Measurements from ENCODE around the gene PRSS35. TPM values are rescaled to one million over a fixed set of nuclear protein-coding genes. Genes with fewer than 3 reads are reported as not detected.

The PRSS35 gene
- polyA plus RNA-seq, 1 of the 3 experiments (the other 2 are of a cell fraction), result 0.36 TPM

GRCh38 chr6:83476971-83477370 is 35.4 kb upstream of the PRSS35 start:
- Histone ChIP-seq H4K20me1 (ENCODE audit: insufficient read depth) (no peaks in the 10 kb centered on the region), H3K9ac (no peak overlapping the region), H3K79me2 (ENCODE audit: insufficient read depth) (no peaks in the 10 kb centered on the region), H3K4me1 (ENCODE audit: control insufficient read depth in 1 of 2, insufficient read depth in 2 of 2, low read depth in 1 of 2, low read length in 1 of 2) (peaks cover 0 to 2% of the 10 kb centered on the region in 2 experiments; a peak in 1 of 4 replicates), H2AFZ (ENCODE audit: low read depth) (no peak overlapping the region), H3K27ac (ENCODE audit: low read depth in 2 of 2, low read length in 1 of 2) (no peak overlapping the region), H3K4me2 (no peak overlapping the region), H3K36me3 (replicated peaks in 1 of 2; ENCODE audit: control insufficient read depth in 1 of 2, insufficient read depth in 2 of 2, low read length in 1 of 2) (no peaks in the 10 kb centered on the region), H3F3A (replicated peaks; ENCODE audit: insufficient read depth) (no peaks in the 10 kb centered on the region), H3K27me3 (ENCODE audit: insufficient read depth) (no peaks in the 10 kb centered on the region), H3K9me3 (no peaks in the 10 kb centered on the region), H3K9me2 (no peaks in the 10 kb centered on the region), H3K4me3 (ENCODE audit: low read depth in 2 of 2, low read length in 1 of 2) (no peak overlapping the region)
- 92% methylated on average over 1 of the region's 1 CpG for WGBS (ENCODE audit: low lambda C conversion rate)
- POLR2A ChIA-PET, result no interaction called here
- no peak for TF ChIP-seq CHD2 (IDR thresholded peaks at IDR 0.05; ENCODE audit: low read length, partially characterized antibody)
- DNase-seq, result no peak
- CTCF ChIA-PET, result interaction anchor here (0.9 kb wide), 1 partner anchor 15 kb away, joined by 3 read pairs; no protein-coding TSS in a partner anchor

- WGBS (ENCODE audit: low lambda C conversion rate), result 45% methylated on average over 1 of the region's 1 CpG
- Histone ChIP-seq H3K79me2 (ENCODE audit: insufficient read depth) (no peaks in the 10 kb centered on the region), H3K4me2 (no peak overlapping the region), H3K4me3 (ENCODE audit: low read depth in 2 of 2, low read length in 1 of 2) (no peak overlapping the region), H3K9me3 (no peaks in the 10 kb centered on the region), H3F3A (replicated peaks; ENCODE audit: insufficient read depth) (no peaks in the 10 kb centered on the region), H4K20me1 (ENCODE audit: insufficient read depth) (no peaks in the 10 kb centered on the region), H3K9ac (no peak overlapping the region), H3K27ac (ENCODE audit: low read depth in 2 of 2, low read length in 1 of 2) (no peak overlapping the region), H3K36me3 (replicated peaks in 1 of 2; ENCODE audit: control insufficient read depth in 1 of 2, insufficient read depth in 2 of 2, low read length in 1 of 2) (no peaks in the 10 kb centered on the region), H3K9me2 (no peaks in the 10 kb centered on the region), H3K27me3 (ENCODE audit: insufficient read depth) (no peaks in the 10 kb centered on the region; the same call in 1 of the 2 replicates), H2AFZ (ENCODE audit: low read depth) (no peak overlapping the region), H3K4me1 (ENCODE audit: control insufficient read depth in 1 of 2, insufficient read depth in 2 of 2, low read depth in 1 of 2, low read length in 1 of 2) (peaks cover 0 to under 1% of the 10 kb centered on the region in 2 experiments; a peak in 1 of 4 replicates)
- ChIA-PET POLR2A (no interaction called here), CTCF (interaction anchor here (1.0 to 1.8 kb wide), 3 partner anchors 32 to 414 kb away, joined by 3 to 9 read pairs (median 4); partner anchors contain the start of genes PRSS35 and UBE3D)
- no peak for DNase-seq
- TF ChIP-seq TAF1 (IDR thresholded peaks at IDR 0.05; ENCODE audit: borderline replicate concordance, low read depth, low read length) (no peak), JUND (IDR thresholded peaks at IDR 0.05) (no peak), MEF2A (IDR thresholded peaks at IDR 0.05; ENCODE audit: borderline replicate concordance, low read depth) (no peak), POLR2AphosphoS5 (IDR thresholded peaks at IDR 0.05; ENCODE audit: low read depth, low read length) (no peak), RXRA (IDR thresholded peaks at IDR 0.05; ENCODE audit: borderline replicate concordance, low read depth) (no peak), FOXM1 (IDR thresholded peaks at IDR 0.05; ENCODE audit: low read depth) (no peak), CHD2 (IDR thresholded peaks at IDR 0.05; ENCODE audit: low read length, partially characterized antibody) (no peak), GABPA (IDR thresholded peaks at IDR 0.05; ENCODE audit: low read depth) (no peak), ELF1 (IDR thresholded peaks at IDR 0.05) (no peak), RCOR1 (IDR thresholded peaks at IDR 0.05; ENCODE audit: low read length) (no peak), SMC3 (IDR thresholded peaks at IDR 0.05; ENCODE audit: low read depth, low read length) (no peak), NFIC (IDR thresholded peaks at IDR 0.05; ENCODE audit: borderline replicate concordance) (no peak), REST (IDR thresholded peaks at IDR 0.05; ENCODE audit: low read depth, low read length) (no peak), MAX (IDR thresholded peaks at IDR 0.05; ENCODE audit: low read depth) (no peak), CTCF (IDR thresholded peaks at IDR 0.05) (no peak), TEAD4 (IDR thresholded peaks at IDR 0.05; ENCODE audit: borderline replicate concordance, insufficient read depth) (no peak), MXI1 (IDR thresholded peaks at IDR 0.05; ENCODE audit: low read depth, low read length) (no peak), USF1 (IDR thresholded peaks at IDR 0.05; ENCODE audit: borderline replicate concordance, low read depth) (no peak)
These were observed 32.9 kb upstream of the PRSS35 start for GRCh38 chr6:83479389-83479788.

Data from SK-N-SH (cell line).